Germinal center (tissue), 1 donor: ENCODE measurements around the gene SEMA3D.

Experiments
- DNase-seq: peaks from one replicate; pipeline ENCODE4 v3.0.0; 2012; ENCODE audit warnings: mixed read lengths, low spot score

The SEMA3D gene

DNA sequence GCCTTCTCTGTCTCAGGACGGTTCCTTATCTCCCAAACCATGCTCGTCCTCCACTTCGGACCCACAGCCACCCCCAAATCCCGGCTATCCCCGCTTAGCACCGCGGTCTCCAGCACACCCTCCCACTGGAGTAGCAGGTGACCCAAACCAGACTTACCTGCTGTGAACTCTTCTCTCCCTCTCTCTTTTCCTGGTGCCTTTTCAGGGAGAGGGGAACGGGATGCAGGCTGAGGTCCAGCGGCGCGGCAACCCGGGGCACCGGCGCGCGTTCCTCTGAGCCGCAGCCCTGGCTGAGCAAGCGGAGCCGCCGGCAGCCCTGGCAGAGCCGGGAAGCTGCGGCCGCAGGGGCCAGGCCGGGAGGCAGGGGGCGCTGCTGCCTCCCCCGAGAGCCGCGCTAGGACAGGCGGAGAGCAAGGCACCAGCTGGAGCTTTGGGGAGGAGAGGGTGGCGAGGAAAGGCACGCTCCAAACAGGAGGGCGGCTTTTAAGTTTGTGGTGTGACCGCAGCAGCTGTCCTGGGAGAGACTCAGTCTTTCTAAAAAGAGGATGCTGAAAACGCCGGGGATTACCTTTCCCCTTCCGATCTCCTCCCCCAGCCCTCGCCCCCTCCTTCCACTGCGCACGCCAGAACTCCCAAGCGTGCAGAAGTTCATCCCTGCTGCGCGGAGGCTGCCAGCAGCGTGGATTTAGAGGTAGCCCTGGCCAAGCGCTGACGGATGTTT lies at the start of gene SEMA3D:
SEMA3D (minus strand) TSS at position 536 of the 721 bp plus-strand sequence. CDS start 65,165 bp downstream, outside the sequence.
- DNase-seq = peak; percentile 42

DNA sequence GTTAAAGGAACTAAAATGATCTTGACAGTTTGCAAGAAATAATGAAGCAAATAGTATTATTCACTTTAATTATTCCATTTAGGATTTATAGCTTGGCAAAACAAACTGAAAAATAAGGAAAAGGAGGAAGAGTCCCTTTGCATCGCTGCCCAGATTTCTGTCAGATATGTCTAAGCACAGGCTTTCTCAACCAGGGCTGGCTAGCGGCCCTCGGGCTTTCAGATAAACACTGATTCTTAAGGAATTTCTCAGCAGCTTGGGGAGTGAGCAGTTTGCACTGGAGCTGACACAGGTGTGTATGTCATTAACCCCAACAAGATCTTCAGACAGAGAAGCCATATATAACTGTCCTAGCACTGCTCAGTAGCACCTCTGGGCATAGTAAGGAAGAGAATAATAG lies 47.9 kb upstream of the SEMA3D start:
- no peak for DNase-seq

DNA sequence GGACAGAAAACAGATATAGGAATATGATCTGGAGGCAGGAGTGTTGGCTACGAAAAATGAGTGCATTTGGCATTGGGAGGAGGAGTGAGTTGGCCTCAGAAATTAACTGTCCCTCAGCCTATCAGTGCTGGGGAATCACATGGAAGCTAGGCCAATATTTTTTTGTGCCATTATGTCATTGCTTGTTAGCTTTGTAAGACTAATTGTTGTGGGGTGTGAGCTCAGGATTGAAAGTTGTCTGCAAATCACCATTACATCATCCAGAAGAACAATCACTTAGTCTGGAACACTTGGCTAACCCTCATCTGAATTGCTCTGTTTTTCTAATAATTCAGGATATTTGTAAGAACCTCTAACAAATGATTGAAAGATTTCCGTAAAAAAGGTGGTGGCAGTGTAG lies 45.2 kb upstream of the SEMA3D start:
- no peak for DNase-seq

DNA sequence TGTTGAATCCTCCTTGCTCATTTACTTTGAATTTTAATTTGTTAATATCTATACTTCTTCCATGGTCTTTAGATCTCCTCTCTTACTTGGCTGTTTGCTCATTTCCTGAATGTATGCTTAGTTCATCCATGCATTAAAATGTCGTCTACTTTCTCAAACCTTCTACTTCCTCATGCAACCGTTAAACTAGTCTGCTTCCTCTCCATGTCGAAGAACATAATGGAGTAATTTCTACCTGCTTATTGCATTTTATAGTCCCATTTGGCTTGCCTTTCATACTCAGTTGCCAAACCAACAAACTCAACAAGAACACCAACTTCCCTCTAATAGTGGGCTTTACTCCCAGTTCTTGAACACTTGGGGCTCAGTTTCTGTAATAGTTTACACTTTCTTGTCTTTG lies 43.8 kb upstream of the SEMA3D start:
- DNase-seq = peak; percentile 1

DNA sequence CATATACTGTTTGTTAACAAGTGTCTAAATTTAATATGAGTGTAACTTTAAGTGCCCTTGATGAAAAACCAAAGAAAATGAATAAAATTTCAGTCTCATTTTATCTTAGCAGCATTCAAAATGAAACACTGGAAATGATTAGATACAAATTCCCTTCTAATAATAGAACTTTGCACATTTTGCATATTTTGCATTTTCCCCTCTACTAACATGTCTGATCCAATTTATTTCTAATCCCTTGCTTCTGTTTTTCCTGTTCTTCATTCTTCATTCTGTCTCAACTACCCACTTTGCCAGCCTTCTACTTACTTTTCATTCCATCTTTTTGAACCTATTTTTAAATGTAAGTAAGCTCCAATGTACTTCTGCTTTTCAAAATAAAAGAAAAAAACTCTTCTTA lies 42.7 kb upstream of the SEMA3D start:
- DNase-seq = no peak

DNA sequence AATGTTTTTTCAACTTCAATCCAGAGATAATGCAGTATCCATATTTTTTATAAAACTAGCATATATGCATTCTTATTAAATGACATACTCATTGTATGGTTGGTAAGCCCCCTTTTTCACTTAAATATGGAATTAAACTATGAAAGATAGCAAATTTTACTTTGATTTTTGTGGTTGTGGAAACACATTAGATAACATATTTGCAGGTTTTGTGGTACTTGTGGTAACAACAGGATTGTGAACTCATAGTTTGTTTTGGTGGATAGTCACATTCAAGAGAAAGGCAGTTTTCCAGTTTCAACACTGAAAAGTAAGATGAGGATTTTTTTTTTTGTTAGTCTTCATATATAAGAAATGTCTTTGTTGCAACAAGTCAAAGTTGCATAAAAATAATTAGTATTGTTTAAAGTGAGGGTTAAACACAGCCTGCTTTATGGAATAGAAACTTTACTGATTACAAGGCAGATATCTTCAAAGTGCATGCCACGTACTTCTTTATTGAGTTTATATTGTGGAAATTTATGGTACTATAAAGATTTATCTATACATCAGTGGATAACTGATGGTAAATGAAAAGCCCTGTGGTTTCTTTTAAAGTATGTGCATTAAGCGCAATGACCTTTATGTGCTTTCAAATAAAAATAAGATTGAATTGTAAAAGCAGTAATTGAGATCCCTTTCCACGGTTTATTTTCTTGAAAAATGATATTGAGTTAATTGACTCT lies 39.7 kb upstream of the SEMA3D start:
- no peak for DNase-seq

DNA sequence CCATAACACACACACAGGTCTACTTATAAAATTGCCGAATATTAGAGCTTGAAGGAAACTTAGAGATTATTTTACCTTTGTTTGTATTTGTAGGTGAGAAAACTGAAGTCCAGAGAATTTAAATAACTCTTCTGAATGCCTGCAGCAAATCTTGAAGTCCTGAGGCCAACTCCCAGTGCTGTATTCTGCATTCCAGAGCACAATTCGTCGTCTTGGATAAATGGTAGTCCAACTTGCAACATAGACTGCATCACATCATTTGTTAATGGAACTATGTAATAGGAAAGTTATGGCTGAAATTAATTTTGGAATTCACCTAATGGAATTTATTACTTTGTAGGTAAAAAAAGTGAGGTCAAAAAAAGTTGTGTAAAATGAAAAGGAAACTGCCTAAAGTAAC lies 37.3 kb upstream of the SEMA3D start:
- DNase-seq = no peak

DNA sequence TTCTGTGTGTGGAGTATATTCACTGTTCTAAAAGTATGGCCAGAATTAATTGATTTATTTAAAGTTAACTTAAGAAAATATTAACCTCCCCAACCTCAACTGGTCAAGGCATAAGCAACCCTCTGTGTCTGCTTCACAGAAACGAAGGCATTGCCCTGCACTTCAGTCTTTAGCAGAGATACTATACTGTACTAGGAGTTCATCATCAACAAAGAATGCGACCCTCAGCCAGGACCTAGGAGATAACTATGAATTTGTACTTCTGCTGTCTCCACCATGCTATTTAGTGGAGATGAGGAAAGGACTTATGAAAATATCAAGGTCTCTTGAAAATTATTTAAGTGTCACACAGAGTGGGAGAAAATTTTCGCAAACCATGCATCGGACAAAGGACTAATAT lies 35.7 kb upstream of the SEMA3D start:
- no peak for DNase-seq

DNA sequence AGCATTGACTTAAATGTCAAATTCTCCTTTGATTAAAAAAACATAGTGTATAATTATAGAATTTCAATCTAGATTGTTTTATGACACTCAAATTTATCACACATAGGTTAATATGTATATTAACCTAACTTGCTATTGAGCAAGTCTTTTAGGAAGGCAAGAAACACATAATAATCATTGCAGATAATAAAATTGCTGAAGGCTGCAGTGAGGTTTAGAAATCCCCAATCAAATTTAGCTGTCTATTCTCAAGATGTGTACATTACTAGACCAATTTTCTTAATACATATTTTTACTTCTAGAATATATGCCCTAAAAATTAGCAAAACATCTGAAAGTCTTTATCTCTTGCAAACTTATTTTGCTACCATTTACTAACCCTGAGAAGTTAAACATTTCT lies 34.9 kb upstream of the SEMA3D start:
- DNase-seq = no peak

DNA sequence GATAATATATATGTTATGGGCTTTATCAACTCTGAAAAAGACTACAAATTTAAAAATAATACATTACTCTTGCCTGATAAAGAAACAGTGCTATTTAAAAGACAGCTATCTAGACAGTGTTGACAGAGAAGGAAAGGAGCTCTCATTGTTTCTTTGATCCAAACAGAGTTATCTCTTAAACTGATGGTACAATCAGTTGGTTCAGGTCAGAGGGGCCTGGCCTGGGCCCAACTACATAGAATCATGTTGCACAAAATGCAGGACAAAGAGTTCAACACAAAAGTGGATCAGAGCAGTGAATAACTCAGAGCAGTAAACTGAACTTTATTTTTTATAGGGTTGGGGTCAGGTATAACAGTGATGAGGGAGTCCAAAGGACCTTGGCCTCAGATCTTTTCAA lies 33.8 kb upstream of the SEMA3D start:
- DNase-seq = no peak

DNA sequence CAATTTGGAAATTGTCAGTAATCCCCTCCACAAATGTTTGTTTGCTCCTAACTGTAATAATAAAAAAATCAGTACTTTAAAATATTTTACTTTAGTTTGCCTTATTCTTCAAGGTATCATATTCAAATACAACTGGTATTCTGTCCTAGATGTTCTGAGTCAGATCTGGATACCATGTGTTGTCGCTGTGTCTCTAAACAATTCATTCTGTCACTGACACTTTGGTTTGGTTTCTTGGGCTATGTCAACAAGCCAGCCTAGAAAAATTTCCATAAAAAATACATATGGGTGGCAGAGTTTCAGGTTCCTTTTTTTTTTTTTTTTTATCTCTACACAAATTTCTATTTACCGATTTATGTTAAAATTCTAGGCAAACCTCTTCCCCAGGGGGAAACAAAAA lies 33.2 kb upstream of the SEMA3D start:
- DNase-seq = no peak

DNA sequence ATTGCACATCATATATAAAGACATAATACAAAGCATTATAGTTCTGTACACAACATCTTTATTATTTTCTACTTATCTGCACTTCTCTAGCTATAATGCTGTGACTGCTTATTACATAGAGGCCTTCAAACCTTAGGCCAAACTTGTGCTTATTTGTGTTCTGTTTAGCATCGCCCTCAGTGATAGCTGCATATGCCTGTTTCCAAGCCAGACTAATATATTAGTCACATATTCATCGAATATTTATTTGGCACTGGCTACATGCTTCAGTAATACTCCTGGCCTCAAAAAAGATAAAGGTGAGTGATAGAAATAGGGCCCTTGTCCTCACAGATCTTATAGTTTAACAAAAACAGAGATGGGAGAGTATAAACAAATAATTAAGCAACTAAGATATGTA lies 30.2 kb upstream of the SEMA3D start:
- DNase-seq = no peak

DNA sequence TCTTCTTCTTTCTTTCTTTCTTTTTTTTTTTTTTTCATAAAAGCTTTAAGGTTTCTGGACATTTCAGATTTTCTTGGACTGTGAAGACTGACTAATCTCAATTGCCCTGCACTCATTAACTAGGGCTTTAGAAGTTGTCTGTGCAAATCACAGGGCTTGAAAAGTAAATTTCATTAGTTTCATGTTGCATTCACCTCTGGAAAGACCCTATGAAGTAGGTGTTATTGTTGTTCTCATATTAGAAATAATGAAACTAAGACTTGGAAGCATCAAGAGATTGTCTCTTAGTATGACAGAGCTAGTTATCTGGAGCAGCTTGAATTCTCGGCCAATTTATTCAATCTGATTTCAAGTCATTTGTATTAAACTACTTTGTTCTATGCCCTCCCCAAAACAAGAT lies 28.2 kb upstream of the SEMA3D start:
- DNase-seq = no peak

DNA sequence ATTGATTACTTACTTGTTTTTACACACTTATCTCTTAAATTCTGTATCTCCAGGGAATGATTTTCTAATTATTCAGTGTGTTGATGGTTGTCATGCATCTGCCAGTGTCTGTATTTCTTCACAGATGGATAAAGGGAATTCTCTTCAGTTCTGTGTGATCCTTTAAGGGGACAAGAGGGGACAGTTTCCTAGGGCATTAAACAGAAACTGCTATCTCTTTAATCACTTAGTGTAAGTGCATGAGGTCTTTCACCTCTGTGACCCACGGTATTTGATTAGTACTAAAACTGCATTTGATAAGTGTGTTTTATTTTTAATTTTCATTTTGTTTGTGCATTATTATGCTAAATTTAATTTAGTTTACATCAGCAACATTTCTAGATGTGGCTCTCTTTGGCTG lies 26.6 kb upstream of the SEMA3D start:
- no peak for DNase-seq

DNA sequence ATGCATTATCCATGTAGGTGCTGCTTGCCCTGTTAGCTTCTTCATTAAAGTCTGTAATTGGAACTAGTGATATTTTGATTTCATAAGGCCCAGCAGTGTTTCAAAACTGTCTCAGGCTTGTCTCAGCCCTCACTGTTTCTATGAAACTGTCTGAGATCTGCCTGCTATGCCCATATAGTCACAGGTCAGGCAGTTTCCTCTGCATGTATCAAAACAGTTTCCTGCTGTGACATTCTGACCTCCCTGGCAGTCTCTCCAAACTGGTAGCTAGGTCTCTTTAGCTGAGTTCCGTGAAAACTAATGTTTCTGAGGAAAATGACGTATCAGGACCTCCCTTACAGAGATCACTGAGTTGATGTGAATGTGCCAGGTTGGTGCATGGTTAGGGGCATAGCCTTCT lies 18.9 kb upstream of the SEMA3D start:
- DNase-seq = no peak

DNA sequence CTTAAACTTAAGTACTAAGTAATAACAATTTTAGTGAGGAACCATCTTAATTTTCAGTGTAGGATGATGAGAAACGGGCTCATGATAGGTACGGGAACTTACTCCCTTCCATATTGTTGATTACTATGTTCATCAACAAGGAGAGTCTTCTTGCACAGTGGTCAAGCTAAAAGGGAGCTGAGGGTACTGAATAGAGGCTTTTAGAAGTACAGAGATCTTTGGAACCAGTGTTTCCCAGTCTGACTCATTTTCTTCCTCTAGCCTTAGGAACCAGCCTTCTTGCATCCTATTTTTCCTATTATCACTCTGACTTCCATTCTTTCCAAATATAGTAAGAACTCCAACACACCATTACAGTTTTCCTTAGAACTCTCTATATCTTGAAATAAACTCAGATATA lies 17.6 kb upstream of the SEMA3D start:
- no peak for DNase-seq

DNA sequence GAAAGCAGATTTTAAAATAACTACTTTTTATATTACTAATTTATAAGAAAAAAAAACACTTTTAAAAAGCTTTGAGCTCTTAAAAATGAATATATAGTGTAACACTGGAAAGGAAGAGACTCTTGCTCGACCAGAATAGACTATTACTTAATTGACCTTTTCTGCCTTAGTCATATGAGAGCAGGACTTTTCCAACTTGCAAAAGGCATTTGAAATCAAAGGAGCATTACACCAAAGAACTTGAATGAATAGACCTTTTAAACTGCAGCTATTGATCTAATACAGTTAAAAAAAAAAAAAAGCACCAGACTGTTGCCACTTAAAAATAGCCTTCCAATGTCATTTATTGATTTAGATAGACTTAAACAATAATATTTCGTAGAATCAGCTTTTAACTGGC lies 17.2 kb upstream of the SEMA3D start:
- no peak for DNase-seq

DNA sequence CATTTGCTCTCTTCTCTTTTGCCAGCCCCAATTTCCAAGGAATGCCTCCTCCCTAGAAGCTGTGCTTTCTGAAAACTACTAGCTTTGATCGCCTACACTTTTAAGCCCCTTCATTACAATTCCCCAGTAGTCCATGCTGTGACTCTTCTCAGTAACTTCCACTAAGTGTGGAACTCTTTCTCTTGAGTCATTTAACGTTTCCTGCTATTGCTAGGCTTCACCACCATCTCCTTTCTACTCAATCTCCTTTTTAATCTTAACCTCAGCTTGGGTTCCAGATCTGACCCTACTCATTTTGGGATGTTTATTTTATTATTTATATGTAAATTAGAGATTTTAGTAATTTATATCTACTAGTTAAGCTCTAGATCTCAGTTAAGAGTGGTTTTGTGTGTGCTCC lies 14.4 kb upstream of the SEMA3D start:
- no peak for DNase-seq

DNA sequence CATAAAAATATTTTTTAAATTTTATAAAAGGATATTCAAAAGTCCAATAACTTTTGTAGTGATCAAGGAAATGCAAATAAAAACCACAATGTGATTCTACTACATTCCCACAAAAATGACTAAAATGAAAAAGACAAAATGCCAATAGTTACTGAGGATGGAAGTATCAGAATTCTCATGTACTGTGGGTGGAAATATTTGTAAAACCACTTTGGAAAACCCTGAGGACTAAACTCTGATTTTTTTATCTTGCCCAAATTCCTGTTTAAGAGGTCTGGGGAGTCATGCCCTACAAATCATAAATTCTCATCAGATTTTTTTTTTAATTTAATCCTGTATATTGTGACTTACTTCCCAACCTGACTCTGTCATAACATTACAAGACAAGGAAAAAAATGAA lies 9.8 kb upstream of the SEMA3D start:
- DNase-seq = no peak

DNA sequence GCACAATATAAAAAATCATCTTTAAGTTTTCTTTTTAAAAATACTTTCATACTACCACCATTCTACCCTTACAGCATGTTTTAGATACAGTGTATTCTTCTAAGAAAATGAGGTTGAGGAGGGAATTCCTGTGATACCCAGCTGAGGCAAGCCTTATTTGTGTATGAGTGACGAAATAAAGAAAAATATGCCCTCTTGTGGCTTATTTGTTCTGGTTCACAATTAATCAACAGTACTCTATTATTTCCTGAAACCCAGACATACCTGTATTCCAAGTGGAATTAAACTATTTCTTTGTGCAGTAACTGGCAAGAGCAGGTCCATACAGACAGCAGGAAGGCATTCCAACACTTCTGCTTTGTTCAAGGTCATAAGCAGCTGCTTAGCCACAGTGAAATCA lies 4.5 kb upstream of the SEMA3D start:
- no peak for DNase-seq

DNA sequence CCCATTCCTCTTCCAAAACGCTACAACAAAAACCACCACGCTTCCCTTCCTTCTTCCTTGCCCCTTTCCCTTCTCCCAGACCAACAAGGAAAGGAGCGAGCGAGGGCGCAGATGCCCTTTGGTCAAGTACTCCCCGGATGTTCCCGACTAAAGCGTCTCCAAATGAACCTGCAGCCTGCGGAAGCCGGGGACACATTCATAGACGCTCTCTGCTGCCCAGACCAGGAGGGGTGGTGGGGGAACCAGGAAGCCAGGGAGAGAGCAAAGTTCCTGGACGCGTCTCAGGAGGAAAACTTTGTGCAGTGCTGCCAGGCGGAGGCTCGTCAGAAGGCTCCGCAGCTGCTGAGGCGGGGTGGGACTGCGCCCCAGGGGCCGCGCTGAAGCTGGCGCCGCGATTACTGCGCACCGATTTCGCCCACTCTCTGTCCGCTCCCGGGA lies 754 bp downstream of the SEMA3D start:
- no peak for DNase-seq

DNA sequence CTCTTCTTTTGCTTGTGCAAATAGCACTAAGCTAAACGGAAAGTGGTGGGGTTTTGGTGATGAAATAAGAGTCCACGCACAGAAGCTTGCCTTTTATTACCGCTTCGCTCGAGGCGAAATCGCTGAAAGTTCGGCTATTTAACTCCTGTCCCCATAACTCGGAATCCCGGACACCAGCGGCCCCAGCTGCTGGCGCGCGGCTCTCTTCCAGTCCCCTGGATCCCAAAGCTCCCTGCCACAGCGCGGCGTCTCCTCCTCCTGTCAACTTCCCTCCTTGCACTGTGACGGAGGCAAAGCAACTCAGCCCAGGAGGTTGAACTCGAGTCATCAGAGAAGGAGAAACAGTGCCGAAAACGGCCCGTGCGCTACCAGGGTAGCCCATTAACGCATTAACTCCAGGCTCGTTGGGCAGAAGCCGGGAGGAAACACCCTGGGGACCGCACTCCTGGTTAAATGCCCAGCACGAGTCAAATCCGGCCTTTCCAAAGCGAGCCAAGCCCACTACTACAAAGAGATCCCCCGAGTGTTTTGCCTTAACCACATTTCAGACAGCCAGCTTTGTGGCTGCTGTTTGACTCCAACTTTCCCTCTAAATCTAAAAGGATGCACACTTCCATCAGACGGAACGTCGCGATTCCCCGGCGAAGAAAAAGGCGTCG lies 1.3 kb downstream of the SEMA3D start:
- no peak for DNase-seq
